HPDE6-E6E7 (cell line): ENCODE results near the gene CARD8.

Experiments
- DNase-seq: peaks from one replicate; pipeline ENCODE4 v3.0.0; 2011; ENCODE audit warnings: missing footprints; ENCODE audit errors: extremely low spot score

CARD8 gene

GRCh38 chr19:48210005-48210404 is 45.7 kb downstream of the CARD8 start:
- no peak for DNase-seq

- no peak for DNase-seq
These were observed 49.2 kb downstream of the CARD8 start for GRCh38 chr19:48206397-48207093.

GRCh38 chr19:48203794-48204628 is 51.7 kb downstream of the CARD8 start:
- DNase-seq: peak; percentile 98

- no peak for DNase-seq
These were observed 52.4 kb downstream of the CARD8 start for GRCh38 chr19:48203222-48203793.

- DNase-seq: no peak
These were observed 58.6 kb downstream of the CARD8 start for GRCh38 chr19:48196933-48197665.

- DNase-seq: no peak
These were observed 59.4 kb downstream of the CARD8 start for GRCh38 chr19:48196321-48196763.

GRCh38 chr19:48194844-48195830 is 60.6 kb downstream of the CARD8 start:
- DNase-seq: no peak

- no peak for DNase-seq
These were observed 61.5 kb downstream of the CARD8 start for GRCh38 chr19:48194041-48194843.

GRCh38 chr19:48192750-48193149 is 63.0 kb downstream of the CARD8 start:
- no peak for DNase-seq

- DNase-seq: no peak
These were observed 64.8 kb downstream of the CARD8 start for GRCh38 chr19:48190885-48191284.

- DNase-seq: peak; percentile 95
These were observed 65.3 kb downstream of the CARD8 start for GRCh38 chr19:48190288-48190884.

- no peak for DNase-seq
These were observed 69.1 kb downstream of the CARD8 start for GRCh38 chr19:48186541-48186991.

- DNase-seq: no peak
These were observed 69.7 kb downstream of the CARD8 start for GRCh38 chr19:48186015-48186414.

- no peak for DNase-seq
These were observed 72.4 kb downstream of the CARD8 start for GRCh38 chr19:48183356-48183755.

- DNase-seq: no peak
These were observed 73.3 kb downstream of the CARD8 start for GRCh38 chr19:48182434-48182833.

GRCh38 chr19:48181505-48181904 is 74.2 kb downstream of the CARD8 start:
- no peak for DNase-seq

GRCh38 chr19:48176226-48176625 is 79.5 kb downstream of the CARD8 start:
- no peak for DNase-seq

- no peak for DNase-seq
These were observed 80.1 kb downstream of the CARD8 start for GRCh38 chr19:48175578-48175977.

- no peak for DNase-seq
These were observed 81.2 kb downstream of the CARD8 start for GRCh38 chr19:48174445-48175030.
